ENCODE results near the gene SMOC1. TPM values are rescaled to one million over a fixed set of nuclear protein-coding genes. Genes with fewer than 3 reads are reported as not detected.
A peak's percentile ranks its signal among the peaks of the same experiment; 100 is the strongest.

SMOC1 gene
- total and polyA plus RNA-seq, 12 donors: 0.33 to 19.8 (median 4.5) TPM

GRCh38 chr14:69845787-69846186 is 33.4 kb upstream of the SMOC1 start:
- Histone ChIP-seq H3K27ac (no peak overlapping the region), H3K4me1 (replicated peaks in 1 of 2) (no peaks in the 10 kb centered on the region), H3K9me3 (replicated peaks in 1 of 3) (no peaks in the 10 kb centered on the region), H3K4me3 (no peak overlapping the region), H3K27me3 (peaks cover 4% of the 10 kb centered on the region), H3K36me3 (replicated peaks in 1 of 2) (no peaks in the 10 kb centered on the region)
- WGBS, 4 donors: 46 to 66% (median 55%) methylated on average over 5 of the region's 5 CpGs
- peak in 1 of 7 donors; percentile 59 for DNase-seq
- TF ChIP-seq CTCF (IDR thresholded peaks at IDR 0.05) (no peak), POLR2A (IDR thresholded peaks at IDR 0.05) (no peak)
- intact Hi-C loops (cut with DNase I): no loop called here

GRCh38 chr14:69848156-69848555 is 31.1 kb upstream of the SMOC1 start:
- H3K27ac ChIP-seq: no peak overlapping the region
- WGBS, 4 donors: 70 to 97% (median 86%) methylated on average over 1 to 2 of the region's 2 CpGs
- no peaks in the 10 kb centered on the region for H3K36me3 ChIP-seq (replicated peaks in 1 of 2)
- TF ChIP-seq POLR2A (IDR thresholded peaks at IDR 0.05) (no peak), CTCF (IDR thresholded peaks at IDR 0.05) (no peak)
- no peak for DNase-seq
- H3K4me1 ChIP-seq (replicated peaks in 1 of 2): no peaks in the 10 kb centered on the region
- peaks cover 4% of the 10 kb centered on the region for H3K27me3 ChIP-seq
- H3K4me3 ChIP-seq: no peak overlapping the region
- intact Hi-C loops (cut with DNase I): no loop called here
- no peaks in the 10 kb centered on the region for H3K9me3 ChIP-seq (replicated peaks in 1 of 3)

GRCh38 chr14:69848903-69849391 is 30.3 kb upstream of the SMOC1 start:
- H3K4me1 ChIP-seq (replicated peaks in 1 of 2): no peaks in the 10 kb centered on the region
- DNase-seq: peak in 4 of 7 donors; percentile 16 to 60 (median 28)
- no peak overlapping the region for H3K27ac ChIP-seq
- WGBS, 4 donors: 32 to 34% (median 33%) methylated on average over 6 of the region's 6 CpGs
- no peaks in the 10 kb centered on the region for H3K36me3 ChIP-seq (replicated peaks in 1 of 2)
- no peak overlapping the region for H3K4me3 ChIP-seq
- intact Hi-C loops (cut with DNase I): no loop called here
- TF ChIP-seq CTCF (IDR thresholded peaks at IDR 0.05) (no peak), POLR2A (IDR thresholded peaks at IDR 0.05) (no peak)
- no peaks in the 10 kb centered on the region for H3K9me3 ChIP-seq (replicated peaks in 1 of 3)
- H3K27me3 ChIP-seq: peaks cover 4% of the 10 kb centered on the region

DNA sequence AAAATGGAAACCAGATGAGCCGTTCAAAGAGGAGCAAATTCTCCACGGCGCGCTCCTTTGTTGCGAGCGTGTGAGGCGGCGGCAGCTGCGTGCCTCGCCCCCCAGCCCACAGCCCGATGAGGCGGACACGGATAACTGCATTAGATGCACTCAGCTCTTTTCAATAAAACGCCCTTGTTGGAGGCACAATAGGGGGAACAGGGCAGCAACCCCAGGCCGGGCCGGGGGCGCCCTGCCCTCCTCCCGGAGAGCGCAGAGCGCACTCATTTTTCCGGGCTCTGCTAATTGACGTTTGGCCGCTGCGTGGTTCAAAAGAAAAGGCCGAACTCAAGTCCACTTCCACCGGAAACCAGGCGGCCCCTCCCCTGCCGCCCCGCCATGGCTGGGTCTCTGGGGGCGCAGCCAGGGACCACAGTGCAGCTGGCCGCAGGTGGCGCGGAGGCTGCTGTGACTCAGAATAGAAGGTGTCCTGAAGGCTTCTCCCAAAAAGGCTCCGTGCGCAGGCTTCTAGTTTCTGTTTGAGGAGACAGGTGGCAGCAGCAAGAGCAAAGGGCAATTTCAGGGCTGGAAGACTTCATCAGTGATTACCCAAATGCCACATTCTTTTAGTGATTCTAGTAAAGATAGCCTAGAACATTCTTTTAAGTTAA is 29.0 kb upstream of the SMOC1 start:
- Histone ChIP-seq H3K9me3 (replicated peaks in 1 of 3) (no peaks in the 10 kb centered on the region), H3K4me3 (no peak overlapping the region), H3K27me3 (peaks cover 4% of the 10 kb centered on the region), H3K36me3 (replicated peaks in 1 of 2) (no peaks in the 10 kb centered on the region), H3K27ac (no peak overlapping the region), H3K4me1 (replicated peaks in 1 of 2) (no peaks in the 10 kb centered on the region)
- no peak for DNase-seq
- TF ChIP-seq POLR2A (IDR thresholded peaks at IDR 0.05) (no peak), CTCF (IDR thresholded peaks at IDR 0.05) (no peak)
- WGBS, 4 donors: 82 to 92% (median 87%) methylated on average over 23 to 35 of the region's 35 CpGs
- intact Hi-C loops (cut with DNase I): no loop called here
